HepG2 (cell line): ENCODE results near the gene TNIP3.

Experiments used
- CBX5 ChIP-seq: sonication (generic); formaldehyde crosslinking; IDR thresholded peaks from 2 replicates; pipeline ENCODE4 v1.4.0; 2020; ENCODE audit warnings: missing genetic modification reagents, borderline replicate concordance
- CTCF ChIP-seq: sonication (generic); formaldehyde crosslinking; IDR thresholded peaks from 2 replicates; pipeline ENCODE4 v1.5.0; 2020; ENCODE audit warnings: mild to moderate bottlenecking, missing genetic modification reagents, moderate library complexity
- EP300 ChIP-seq, 3 experiments: sonication (generic) in 1 of 3; formaldehyde crosslinking in 1 of 3; IDR thresholded peaks; 2 replicates each; pipeline versions ENCODE4 v1.5.1 to v1.6.1; 2011 to 2020; ENCODE audit warnings: low read depth in 2 of 3, low read length in 2 of 3, borderline replicate concordance in 1 of 3, improper control_type of control experiment in 1 of 3, mild to moderate bottlenecking in 1 of 3, missing genetic modification reagents in 1 of 3, moderate library complexity in 1 of 3
- KDM5B ChIP-seq: sonication (generic); formaldehyde crosslinking; IDR thresholded peaks from 2 replicates; pipeline ENCODE4 v1.4.0; 2020; ENCODE audit warnings: missing genetic modification reagents, mild to moderate bottlenecking, borderline replicate concordance
- NR2F6 ChIP-seq, 2 experiments: IDR thresholded peaks; 2 replicates each; pipeline ENCODE4 v1.6.1; 2016; ENCODE audit warnings: antibody characterized with exemption in 1 of 2, mild to moderate bottlenecking in 1 of 2
- PTBP1 ChIP-seq: fragments of 200-400 bp; formaldehyde crosslinking; IDR thresholded peaks from 2 replicates; pipeline ENCODE4 v1.6.1; 2018; ENCODE audit warnings: low read length, low read depth; ENCODE audit not compliant: poor library complexity, severe bottlenecking
- REXO4 ChIP-seq: sonication (generic); formaldehyde crosslinking; IDR thresholded peaks from 2 replicates; pipeline ENCODE4 v1.8.0; 2022; ENCODE audit warnings: missing genetic modification reagents, mild to moderate bottlenecking, borderline replicate concordance
- SKI ChIP-seq: fragments of 450-650 bp; IDR thresholded peaks from one replicate; pipeline ENCODE4 v1.6.1; 2018; ENCODE audit warnings: mild to moderate bottlenecking; ENCODE audit not compliant: partially characterized antibody
- TCF12 ChIP-seq, 2 experiments: fragments of 450-650 bp in 1 of 2; sonication (generic) in 1 of 2; formaldehyde crosslinking in 1 of 2; IDR thresholded peaks; 2 replicates each; pipeline versions ENCODE4 v1.6.1 to v1.8.0; 2017 to 2022; ENCODE audit warnings: antibody characterized with exemption in 1 of 2, mild to moderate bottlenecking in 1 of 2, missing genetic modification reagents in 1 of 2, moderate library complexity in 1 of 2

- TF ChIP-seq TCF12 (IDR thresholded peaks at IDR 0.05) (no peak), TCF12 (CRISPR knock-in tag; IDR thresholded peaks at IDR 0.05) (no peak), PTBP1 (no peak), KDM5B (CRISPR knock-in tag) (no peak), CTCF (CRISPR knock-in tag) (no peak), SKI (no peak), EP300 (IDR thresholded peaks at IDR 0.05; ENCODE audit: low read depth in 2 of 2, low read length in 2 of 2) (no peak), EP300 (CRISPR knock-in tag; IDR thresholded peaks at IDR 0.05; ENCODE audit: borderline replicate concordance) (no peak), CBX5 (CRISPR knock-in tag) (no peak), REXO4 (CRISPR knock-in tag) (no peak), NR2F6 (IDR thresholded peaks at IDR 0.05) (no peak), NR2F6 (CRISPR knock-in tag; IDR thresholded peaks at IDR 0.05) (no peak)
These were observed 20.1 kb downstream of the TNIP3 start for GRCh38 chr4:121144021-121144420.
